Measurements from ENCODE around the gene RBM46.

The RBM46 gene

DNA sequence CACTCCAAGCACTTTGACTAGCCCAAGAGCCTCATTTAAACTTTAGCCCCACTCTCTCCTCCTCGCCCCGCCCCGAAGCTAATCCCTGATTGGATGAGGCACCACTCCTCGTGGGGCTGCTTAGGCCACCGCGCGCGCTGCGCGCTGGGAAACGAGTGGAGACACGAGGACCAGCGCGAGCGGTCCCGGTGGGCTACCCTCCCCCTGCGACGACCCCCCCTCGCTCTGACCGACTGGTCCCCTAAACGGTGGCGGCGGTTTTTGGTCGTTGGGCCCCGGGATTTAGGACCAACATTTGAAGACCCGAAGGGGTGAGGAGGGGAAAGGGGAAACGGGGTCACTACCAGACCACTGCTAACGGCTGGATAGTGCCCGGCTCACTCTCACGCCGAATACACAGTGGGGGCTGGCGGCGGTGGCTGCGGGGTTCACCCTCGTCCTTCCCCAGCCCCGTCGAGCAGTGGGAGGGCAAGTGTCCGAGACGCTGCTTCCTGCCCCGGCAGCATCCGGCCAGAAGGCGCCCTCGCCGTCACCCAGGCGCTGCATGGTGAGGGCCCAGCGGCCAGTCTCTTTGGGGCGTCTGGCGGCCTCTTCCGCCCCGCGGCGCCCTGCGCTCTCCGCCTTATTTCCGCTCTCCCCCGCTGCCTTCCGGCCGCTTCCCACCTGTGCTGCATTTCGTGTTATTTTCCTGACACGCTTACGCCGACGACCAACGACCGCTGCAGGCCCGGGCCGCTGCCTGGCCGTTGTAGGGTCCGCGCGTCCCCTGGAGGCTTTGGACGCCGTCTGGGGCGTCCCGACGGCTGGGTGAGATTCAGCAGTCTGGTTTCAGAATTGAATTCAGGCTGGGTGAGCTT is at the start of gene RBM46:
Gene RBM46 (plus strand): TSS at position 147 of the 857 bp plus-strand sequence. CDS start 15,481 bp downstream, outside the sequence.
- TF ChIP-seq CTCF (IDR thresholded peaks at IDR 0.05) = no peak

DNA sequence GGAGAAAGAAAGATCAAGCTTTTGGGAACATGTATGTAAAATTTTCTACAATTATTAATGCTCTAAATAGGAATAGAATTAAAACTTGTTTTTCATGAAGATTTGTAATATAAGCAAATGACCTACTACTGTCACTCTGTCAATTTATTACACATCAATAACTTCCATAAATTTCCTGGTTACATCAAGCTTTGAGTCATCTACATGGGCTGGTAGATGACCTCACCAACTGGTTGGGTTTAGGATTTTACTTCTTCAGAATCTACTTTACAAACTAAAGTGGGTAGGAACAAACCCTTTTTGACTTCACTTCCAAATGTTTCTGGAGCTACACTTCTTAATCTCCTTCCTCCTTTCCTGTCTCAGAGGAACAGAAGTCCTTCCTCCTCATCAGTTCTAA is 49.3 kb upstream of the RBM46 start:
- TF ChIP-seq CTCF (IDR thresholded peaks at IDR 0.05) = no peak

DNA sequence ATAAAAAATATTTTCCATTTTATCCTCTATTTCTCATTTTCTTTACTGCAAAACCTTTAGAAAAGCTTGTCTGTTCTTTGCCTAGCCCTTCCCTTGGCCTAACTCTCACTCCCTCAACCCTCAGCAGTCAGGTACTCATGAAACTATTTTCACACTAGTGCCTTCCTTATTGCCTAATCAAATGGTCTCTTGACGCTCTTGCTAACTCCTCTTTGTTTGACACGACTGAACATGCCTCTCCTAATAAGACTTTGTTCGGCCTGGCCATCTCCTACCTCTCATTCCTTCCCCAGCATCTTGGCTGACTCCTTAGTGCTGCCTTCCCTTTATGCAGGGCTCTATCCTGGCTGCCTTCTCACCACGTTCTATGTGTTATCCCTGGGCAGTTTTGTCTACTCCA is 48.4 kb upstream of the RBM46 start:
- TF ChIP-seq CTCF (IDR thresholded peaks at IDR 0.05) = no peak

- no peak for TF ChIP-seq CTCF (IDR thresholded peaks at IDR 0.05)
These were observed 44.3 kb upstream of the RBM46 start for GRCh38 chr4:154736770-154737169.

GRCh38 chr4:154738426-154738825 is 42.6 kb upstream of the RBM46 start:
- no peak for TF ChIP-seq CTCF (IDR thresholded peaks at IDR 0.05)

GRCh38 chr4:154739111-154739510 is 42.0 kb upstream of the RBM46 start:
- TF ChIP-seq CTCF (IDR thresholded peaks at IDR 0.05) = no peak

GRCh38 chr4:154740462-154740861 is 40.6 kb upstream of the RBM46 start:
- TF ChIP-seq CTCF (IDR thresholded peaks at IDR 0.05) = no peak

Measured in LNCAP (cell line).